Activated naive CD4-positive, alpha-beta T cell treated with anti-CD3 and anti-CD28 coated beads for 36 hours (primary cell): ENCODE results near the gene ATG9A. TPM values are rescaled to one million over a fixed set of nuclear protein-coding genes. Genes with fewer than 3 reads are reported as not detected.

Source experiments
- CTCF ChIA-PET: fragments of 350-600 bp; sonication (Branson Sonifier 250); formaldehyde crosslinking; loops from one replicate; lab custom pipeline; 2021; ENCODE audit warnings: antibody characterized with exemption; lab: Charles Lee
- DNase-seq: peaks from one replicate; pipeline ENCODE4 v3.0.0-alpha.2; 2020
- H3K27ac Mint-ChIP-seq: one replicate; pipeline ENCODE4 v1.8.0; 2021; ENCODE audit warnings: mild to moderate bottlenecking, mixed read lengths
- H3K27me3 Mint-ChIP-seq: one replicate; pipeline ENCODE4 v1.8.0; 2021; ENCODE audit warnings: low read depth, mixed read lengths
- H3K36me3 Mint-ChIP-seq: one replicate; pipeline ENCODE4 v1.8.0; 2021; ENCODE audit warnings: low read depth, mixed read lengths
- H3K4me1 Mint-ChIP-seq: one replicate; pipeline ENCODE4 v1.8.0; 2021; ENCODE audit warnings: low read depth, mixed read lengths
- H3K4me3 Mint-ChIP-seq: one replicate; pipeline ENCODE4 v1.8.0; 2021; ENCODE audit warnings: mild to moderate bottlenecking, moderate library complexity, mixed read lengths
- H3K9me3 Mint-ChIP-seq: one replicate; pipeline ENCODE4 v1.8.0; 2021; ENCODE audit warnings: mixed read lengths
- intact Hi-C: fragments of 100-400 bp; cut with micrococcal nuclease; formaldehyde crosslinking; loops from one replicate; pipeline ENCODE4 v1.15.1; 2023
- total RNA-seq, 2 experiments: library from RNA; stranded (reverse); gene quantifications; one replicate each; pipeline ENCODE4 v1.2.3, GENCODE V29; 2021

The ATG9A gene
- total RNA-seq, 2 experiments from 2014 or later, result 26.0 to 27.7 TPM

DNA sequence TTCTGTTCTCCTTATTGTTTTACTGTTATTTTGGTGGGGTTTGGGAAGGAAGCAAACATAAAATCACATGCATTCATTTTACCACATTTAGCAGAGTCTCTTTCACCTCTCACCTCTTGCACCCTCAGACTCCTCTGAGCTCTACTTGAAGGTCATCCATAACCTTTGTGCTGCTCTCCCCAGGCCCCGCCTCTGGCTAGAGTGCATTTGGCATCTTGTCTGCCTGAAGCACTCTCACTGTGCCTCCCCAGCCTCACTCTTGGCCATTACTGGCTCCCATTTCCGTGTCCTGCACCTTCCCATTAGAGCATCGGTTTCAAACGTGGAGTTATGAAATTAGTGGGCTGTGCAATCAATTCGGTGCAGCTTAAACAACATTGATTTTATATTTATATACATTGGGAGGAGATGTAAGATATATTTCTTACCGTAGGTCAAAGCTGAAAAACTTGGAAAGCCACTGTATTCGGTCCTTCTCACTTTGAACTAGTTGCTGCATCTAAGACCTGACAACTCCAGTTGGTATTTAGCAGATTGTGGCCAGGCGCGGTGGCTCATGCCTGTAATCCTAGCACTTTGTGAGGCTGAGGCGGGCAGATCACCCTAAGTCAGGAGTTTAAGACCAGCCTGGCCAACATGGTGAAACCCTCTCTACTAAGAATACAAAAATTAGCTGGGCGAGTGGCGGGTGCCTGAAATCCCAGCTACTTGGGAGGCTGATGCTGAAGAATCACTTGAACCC is 29.8 kb downstream of the ATG9A start:
- CTCF ChIA-PET, result interaction anchor here (0.8 to 1.9 kb wide), 4 partner anchors 21 to 95 kb away, joined by 3 to 4 read pairs (median 3); no protein-coding TSS in a partner anchor

DNA sequence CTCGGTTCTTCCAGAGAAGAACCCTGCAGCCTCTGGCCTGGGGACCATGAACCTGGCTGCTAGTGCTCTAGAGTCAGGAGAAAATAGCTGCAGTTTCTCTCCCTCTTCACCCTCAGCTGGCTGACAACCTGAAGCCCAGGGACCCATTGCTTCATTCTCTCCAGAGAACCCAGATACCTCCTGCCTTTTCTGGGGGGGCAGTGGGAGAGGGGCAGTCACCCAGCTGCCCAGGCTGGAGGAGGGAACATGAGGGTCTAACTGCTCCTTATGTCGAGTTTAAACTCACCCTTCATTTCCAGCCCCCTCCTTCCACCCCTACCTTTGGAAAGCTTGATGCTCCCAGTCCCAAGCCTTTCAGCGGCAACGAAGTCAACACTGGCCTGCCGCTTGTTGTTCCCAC is 30.5 kb downstream of the ATG9A start:
- H3K9me3 Mint-ChIP-seq, result peaks cover 5% of the 10 kb centered on the region
- H3K4me3 Mint-ChIP-seq, result no peak overlapping the region
- H3K4me1 Mint-ChIP-seq, result peaks cover 12% of the 10 kb centered on the region
- no peaks in the 10 kb centered on the region for H3K27me3 Mint-ChIP-seq
- no peaks in the 10 kb centered on the region for H3K36me3 Mint-ChIP-seq
- DNase-seq, result no peak
- CTCF ChIA-PET, result interaction anchor here (0.8 to 1.0 kb wide), 3 partner anchors 20 to 96 kb away, joined by 3 read pairs; no protein-coding TSS in a partner anchor
- intact Hi-C loops, result no loop called here
- no peak overlapping the region for H3K27ac Mint-ChIP-seq

More for the DNA sequence above, 29.8 kb downstream of the ATG9A start:
- Mint-ChIP-seq H3K4me3 (no peak overlapping the region), H3K27ac (no peak overlapping the region), H3K4me1 (peaks cover 12% of the 10 kb centered on the region), H3K9me3 (peaks cover 7% of the 10 kb centered on the region), H3K27me3 (no peaks in the 10 kb centered on the region), H3K36me3 (no peaks in the 10 kb centered on the region)
- DNase-seq, result no peak
- intact Hi-C loops, result no loop called here

DNA sequence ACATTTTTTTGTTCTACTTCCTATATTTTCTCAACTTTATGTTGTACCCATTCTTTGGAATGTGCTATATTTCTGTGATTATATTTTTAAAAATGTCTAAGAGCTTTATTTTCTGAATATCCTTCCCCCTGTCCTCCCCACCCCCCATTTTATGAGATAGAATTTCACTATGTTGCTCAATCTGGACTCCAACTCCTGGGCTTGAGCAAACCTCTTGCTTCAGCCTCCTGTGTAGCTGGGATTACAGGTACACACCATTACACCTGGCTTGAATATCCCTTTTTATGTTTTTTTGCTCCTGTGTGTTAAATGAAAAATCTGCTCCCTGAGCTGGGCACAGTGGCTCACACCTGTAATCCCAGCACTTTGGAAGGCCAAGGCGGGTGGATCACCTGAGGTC is 32.0 kb downstream of the ATG9A start:
- H3K36me3 Mint-ChIP-seq, result no peaks in the 10 kb centered on the region
- H3K4me3 Mint-ChIP-seq, result no peak overlapping the region
- no peak overlapping the region for H3K27ac Mint-ChIP-seq
- peaks cover 12% of the 10 kb centered on the region for H3K4me1 Mint-ChIP-seq
- H3K9me3 Mint-ChIP-seq, result peaks cover 3% of the 10 kb centered on the region
- intact Hi-C loops, result no loop called here
- no peaks in the 10 kb centered on the region for H3K27me3 Mint-ChIP-seq
- no peak for DNase-seq
- CTCF ChIA-PET, result interaction anchor here (0.7 to 1.1 kb wide), 3 partner anchors 9 to 104 kb away, joined by 3 read pairs; partner anchors contain the start of genes ANKZF1, ATG9A and ZFAND2B

DNA sequence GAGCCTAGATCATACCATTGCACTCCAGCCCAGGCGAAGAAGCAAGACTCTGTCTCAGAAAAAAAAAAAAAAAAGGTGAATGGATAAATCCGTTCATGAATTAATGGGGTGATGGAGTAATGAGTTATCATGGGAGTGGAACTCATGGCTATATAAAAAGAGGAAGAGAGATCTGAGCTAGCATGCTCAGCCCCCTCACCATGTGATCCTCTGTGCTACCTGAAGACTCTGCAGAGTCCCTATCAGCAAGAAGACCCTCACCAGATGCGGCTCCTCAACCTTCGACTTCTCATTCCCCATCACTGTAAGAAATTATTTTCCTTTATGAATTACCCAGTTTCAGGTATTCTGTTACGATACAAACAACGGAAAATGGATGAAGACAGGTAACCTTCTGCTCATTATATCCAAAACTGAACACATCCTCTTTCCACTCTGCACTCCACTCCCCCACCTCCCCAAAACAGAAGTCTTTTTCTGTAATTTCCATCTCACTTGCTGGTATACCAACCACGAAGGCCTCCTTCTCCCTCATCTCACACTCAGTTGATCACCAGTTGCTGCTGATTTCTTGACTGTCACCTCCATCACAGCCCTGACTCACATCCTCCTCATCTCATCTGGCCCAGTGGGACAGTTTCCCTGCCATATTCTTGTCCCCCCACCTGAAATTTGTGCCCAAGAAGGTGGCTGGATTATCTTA is 42.5 kb downstream of the ATG9A start:
- H3K27me3 Mint-ChIP-seq, result no peaks in the 10 kb centered on the region
- no peak overlapping the region for H3K4me3 Mint-ChIP-seq
- peaks cover 24% of the 10 kb centered on the region for H3K4me1 Mint-ChIP-seq
- no peaks in the 10 kb centered on the region for H3K9me3 Mint-ChIP-seq
- H3K27ac Mint-ChIP-seq, result peak overlapping the region; percentile 82
- CTCF ChIA-PET, result no interaction called here
- intact Hi-C loops, result loop anchor here (1.0 kb wide), 1 partner anchor 9 kb away; the partner anchor contains the start of gene RETREG2
- DNase-seq, result peak; percentile 68
- peaks cover 10% of the 10 kb centered on the region for H3K36me3 Mint-ChIP-seq

DNA sequence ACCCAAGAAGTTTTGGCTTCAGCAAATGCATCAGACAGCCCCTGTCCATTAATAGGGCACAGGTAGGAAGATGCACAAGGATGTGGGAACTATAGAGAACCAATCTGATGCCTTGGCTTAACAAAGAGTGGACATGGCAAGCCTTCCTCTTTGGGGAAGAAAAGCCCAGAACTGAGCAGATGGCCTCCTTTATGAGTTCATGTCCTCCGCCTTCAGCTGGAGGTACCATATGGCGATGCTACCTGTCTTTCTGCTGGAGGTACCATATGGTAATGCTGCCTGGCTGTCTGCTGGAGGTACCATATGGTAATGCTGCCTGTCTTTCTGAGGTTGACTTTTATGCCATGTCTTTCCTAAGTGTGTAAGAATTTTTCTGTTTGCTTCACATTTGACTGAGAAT is 45.3 kb downstream of the ATG9A start:
- Mint-ChIP-seq H3K9me3 (no peaks in the 10 kb centered on the region), H3K36me3 (peaks cover 22% of the 10 kb centered on the region), H3K4me3 (no peak overlapping the region), H3K27me3 (no peaks in the 10 kb centered on the region), H3K4me1 (peaks cover 47% of the 10 kb centered on the region), H3K27ac (peak overlapping the region; percentile 32)
- intact Hi-C loops, result no loop called here
- DNase-seq, result no peak
- CTCF ChIA-PET, result no interaction called here

DNA sequence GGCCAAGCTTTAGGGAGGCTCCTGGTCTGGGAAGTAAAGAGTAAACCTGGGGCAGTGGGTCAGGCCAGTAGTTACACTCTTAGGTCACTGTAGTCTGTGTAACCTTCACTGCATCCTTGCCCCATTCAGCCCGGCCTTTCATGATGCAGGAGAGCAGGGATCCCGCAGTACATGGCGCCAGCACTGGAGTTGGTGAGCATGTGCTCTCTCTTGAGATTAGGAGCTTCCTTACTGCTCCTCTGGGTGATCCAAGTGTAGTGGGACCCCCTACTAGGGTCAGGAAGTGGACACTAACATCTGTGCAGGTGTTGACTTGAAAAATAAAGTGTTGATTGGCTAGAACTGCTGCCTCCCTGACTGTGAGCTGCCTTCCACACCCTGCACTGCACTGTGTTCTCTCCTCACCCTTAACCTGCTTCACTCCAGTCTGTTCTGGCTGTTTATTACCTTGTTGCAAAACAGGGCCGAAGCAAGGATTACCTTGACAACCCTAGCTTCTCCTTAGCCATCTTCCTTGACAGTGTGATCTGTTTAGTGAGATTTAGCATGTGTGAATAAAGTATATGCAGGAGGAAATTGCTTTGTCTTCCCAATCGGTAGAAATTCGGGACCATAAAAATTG is 46.2 kb downstream of the ATG9A start:
- Mint-ChIP-seq H3K9me3 (no peaks in the 10 kb centered on the region), H3K4me3 (no peak overlapping the region), H3K27me3 (no peaks in the 10 kb centered on the region), H3K27ac (peak overlapping the region; percentile 13), H3K4me1 (peaks cover 49% of the 10 kb centered on the region), H3K36me3 (peaks cover 22% of the 10 kb centered on the region)
- DNase-seq, result no peak
- intact Hi-C loops, result no loop called here
- CTCF ChIA-PET, result interaction anchor here (1.1 to 2.8 kb wide), 7 partner anchors 10 to 115 kb away, joined by 3 to 14 read pairs (median 6); partner anchors contain the start of genes SLC23A3 and ZFAND2B

DNA sequence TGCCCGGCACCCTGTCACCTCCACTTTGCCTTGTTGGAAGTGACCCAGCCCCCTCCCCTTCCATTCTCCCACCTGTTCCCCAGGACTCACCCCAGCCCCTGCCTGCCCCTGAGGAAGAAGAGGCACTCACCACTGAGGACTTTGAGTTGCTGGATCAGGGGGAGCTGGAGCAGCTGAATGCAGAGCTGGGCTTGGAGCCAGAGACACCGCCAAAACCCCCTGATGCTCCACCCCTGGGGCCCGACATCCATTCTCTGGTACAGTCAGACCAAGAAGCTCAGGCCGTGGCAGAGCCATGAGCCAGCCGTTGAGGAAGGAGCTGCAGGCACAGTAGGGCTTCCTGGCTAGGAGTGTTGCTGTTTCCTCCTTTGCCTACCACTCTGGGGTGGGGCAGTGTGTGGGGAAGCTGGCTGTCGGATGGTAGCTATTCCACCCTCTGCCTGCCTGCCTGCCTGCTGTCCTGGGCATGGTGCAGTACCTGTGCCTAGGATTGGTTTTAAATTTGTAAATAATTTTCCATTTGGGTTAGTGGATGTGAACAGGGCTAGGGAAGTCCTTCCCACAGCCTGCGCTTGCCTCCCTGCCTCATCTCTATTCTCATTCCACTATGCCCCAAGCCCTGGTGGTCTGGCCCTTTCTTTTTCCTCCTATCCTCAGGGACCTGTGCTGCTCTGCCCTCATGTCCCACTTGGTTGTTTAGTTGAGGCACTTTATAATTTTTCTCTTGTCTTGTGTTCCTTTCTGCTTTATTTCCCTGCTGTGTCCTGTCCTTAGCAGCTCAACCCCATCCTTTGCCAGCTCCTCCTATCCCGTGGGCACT is 46.9 kb downstream of the ATG9A start:
- DNase-seq, result peak; percentile 45
- intact Hi-C loops, result no loop called here
- H3K4me1 Mint-ChIP-seq, result peaks cover 48% of the 10 kb centered on the region
- CTCF ChIA-PET, result interaction anchor here (1.1 to 2.8 kb wide), 8 partner anchors 9 to 116 kb away, joined by 3 to 14 read pairs (median 6); partner anchors contain the start of genes SLC23A3 and ZFAND2B
- H3K27me3 Mint-ChIP-seq, result no peaks in the 10 kb centered on the region
- H3K4me3 Mint-ChIP-seq, result no peak overlapping the region
- peaks cover 24% of the 10 kb centered on the region for H3K36me3 Mint-ChIP-seq
- no peaks in the 10 kb centered on the region for H3K9me3 Mint-ChIP-seq
- H3K27ac Mint-ChIP-seq, result peak overlapping the region; percentile 76

DNA sequence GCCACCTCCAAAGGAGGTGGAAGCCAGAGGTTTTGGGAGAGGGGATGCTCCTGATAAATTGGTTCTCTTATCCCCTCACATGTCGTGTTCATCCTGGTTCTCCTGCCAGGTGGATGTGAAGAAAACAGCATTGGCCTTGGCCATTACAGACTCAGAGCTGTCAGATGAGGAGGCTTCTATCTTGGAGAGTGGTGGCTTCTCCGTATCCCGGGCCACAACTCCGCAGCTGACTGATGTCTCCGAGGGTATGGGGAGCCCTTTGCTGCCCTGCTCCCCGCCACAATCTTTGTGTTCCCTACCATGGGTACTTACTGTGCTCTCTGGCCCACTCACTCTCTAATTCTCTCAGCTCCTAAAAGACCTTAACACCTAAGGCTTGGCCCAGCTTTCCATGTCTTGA is 47.9 kb downstream of the ATG9A start:
- Mint-ChIP-seq H3K27ac (peak overlapping the region; percentile 76), H3K36me3 (peaks cover 30% of the 10 kb centered on the region), H3K9me3 (no peaks in the 10 kb centered on the region), H3K4me1 (peaks cover 39% of the 10 kb centered on the region), H3K27me3 (no peaks in the 10 kb centered on the region), H3K4me3 (no peak overlapping the region)
- CTCF ChIA-PET, result interaction anchor here (0.7 to 2.8 kb wide), 6 partner anchors 8 to 113 kb away, joined by 4 to 14 read pairs (median 6); partner anchors contain the start of genes SLC23A3 and ZFAND2B
- intact Hi-C loops, result no loop called here
- DNase-seq, result no peak

DNA sequence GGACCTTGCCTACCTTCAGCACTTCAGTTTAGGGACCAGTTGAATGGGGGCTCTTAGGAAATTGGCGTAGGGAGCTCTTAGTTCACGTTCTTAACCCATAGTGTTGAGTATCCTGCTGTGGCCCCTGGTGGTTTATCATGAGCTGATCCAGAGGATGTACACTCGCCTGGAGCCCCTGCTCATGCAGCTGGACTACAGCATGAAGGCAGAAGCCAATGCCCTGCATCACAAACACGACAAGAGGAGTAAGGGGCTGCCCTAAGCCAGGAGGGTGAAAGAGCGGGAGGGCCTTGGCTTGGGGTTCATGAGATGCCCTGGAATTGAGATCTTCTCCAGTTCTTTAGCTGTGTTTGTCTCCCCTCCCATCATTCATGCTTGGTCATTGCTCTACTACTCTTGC is 48.5 kb downstream of the ATG9A start:
- intact Hi-C loops, result no loop called here
- CTCF ChIA-PET, result interaction anchor here (0.7 to 2.8 kb wide), 4 partner anchors 10 to 114 kb away, joined by 3 to 14 read pairs (median 6); partner anchors contain the start of genes SLC23A3 and ZFAND2B
- Mint-ChIP-seq H3K27ac (peak overlapping the region; percentile 76), H3K27me3 (no peaks in the 10 kb centered on the region), H3K36me3 (peaks cover 30% of the 10 kb centered on the region), H3K4me1 (peaks cover 37% of the 10 kb centered on the region), H3K4me3 (no peak overlapping the region), H3K9me3 (no peaks in the 10 kb centered on the region)
- DNase-seq, result no peak

DNA sequence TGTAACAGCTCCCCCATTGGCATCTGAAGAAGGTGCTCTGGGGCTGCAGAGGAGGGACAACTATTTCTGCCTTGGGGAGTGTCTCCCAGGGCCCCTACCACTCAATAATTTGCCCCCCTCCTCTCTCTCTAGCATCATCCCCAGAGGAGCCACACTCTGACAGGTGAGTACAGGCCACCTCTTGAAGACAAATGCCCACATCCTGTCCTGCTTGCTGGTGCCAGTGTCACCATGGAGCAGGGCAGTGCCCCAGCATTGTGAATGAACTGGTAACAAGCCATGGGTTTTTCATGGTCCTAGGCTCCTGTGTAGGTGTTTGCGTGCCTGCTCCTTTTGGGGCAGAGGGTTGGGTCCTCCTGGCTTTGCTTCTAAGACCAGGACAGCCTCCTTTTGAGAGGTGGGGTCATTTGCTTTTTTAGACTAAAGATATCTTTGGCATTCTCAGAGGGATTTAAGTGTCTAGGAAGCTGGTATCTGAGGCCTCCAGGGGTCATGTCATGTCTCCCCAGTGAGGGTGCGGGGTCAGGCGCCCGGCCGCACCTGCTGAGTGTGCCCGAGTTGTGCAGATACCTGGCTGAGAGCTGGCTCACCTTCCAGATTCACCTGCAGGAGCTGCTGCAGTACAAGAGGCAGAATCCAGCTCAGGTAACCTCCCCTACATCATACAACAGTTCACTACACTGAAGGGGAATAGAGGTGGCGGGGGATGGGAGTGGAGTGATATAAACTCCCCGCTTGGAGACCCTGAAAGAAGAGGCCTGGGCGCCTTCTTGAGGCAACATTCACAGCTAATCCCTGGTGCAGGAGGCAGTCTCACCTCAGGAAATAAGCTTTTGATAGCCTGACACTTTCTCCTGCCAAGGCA is 49.6 kb downstream of the ATG9A start:
- no peak for DNase-seq
- CTCF ChIA-PET, result interaction anchor here (0.6 to 1.0 kb wide), 7 partner anchors 10 to 115 kb away, joined by 3 to 4 read pairs (median 3); partner anchors contain the start of genes SLC23A3 and ZFAND2B
- Mint-ChIP-seq H3K36me3 (peaks cover 24% of the 10 kb centered on the region), H3K27me3 (no peaks in the 10 kb centered on the region), H3K4me1 (peaks cover 48% of the 10 kb centered on the region), H3K4me3 (no peak overlapping the region), H3K27ac (no peak overlapping the region), H3K9me3 (no peaks in the 10 kb centered on the region)
- intact Hi-C loops, result loop anchor here (5.0 to 10.0 kb wide), 3 partner anchors 298 to 775 kb away; partner anchors contain the start of genes CHPF, TMEM198 and WNT10A
